WTC11 (cell line): ENCODE data around the gene ASIC1. TPM values are rescaled to one million over a fixed set of nuclear protein-coding genes. Genes with fewer than 3 reads are reported as not detected.

Experiments used
- ATAC-seq: fragments of 200-7000 bp; cut with Tn5 transposase; 2 replicates; pipeline ENCODE4 v1.10.0; 2021; ENCODE audit warnings: mild to moderate bottlenecking, moderate library complexity
- CTCF ChIA-PET: fragments of 300-600 bp; sonication (Branson Sonifier 250); formaldehyde crosslinking; loops from one replicate; lab custom pipeline; 2021; ENCODE audit warnings: antibody characterized with exemption; lab: Charles Lee
- POLR2A ChIA-PET: fragments of 350-600 bp; sonication (Branson Sonifier 250); formaldehyde crosslinking; loops from one replicate; lab custom pipeline; 2021; ENCODE audit warnings: antibody characterized with exemption; lab: Charles Lee
- DNase-seq: peaks from one replicate; pipeline ENCODE4 v3.0.0; 2021; ENCODE audit warnings: low spot score
- H3K27ac Mint-ChIP-seq: 2 replicates; pipeline ENCODE4 v1.8.0; 2021; ENCODE audit warnings: mixed read lengths
- H3K27me3 Mint-ChIP-seq: 2 replicates; pipeline ENCODE4 v1.8.0; 2021; ENCODE audit warnings: low read depth, mild to moderate bottlenecking, moderate library complexity, mixed read lengths
- H3K36me3 Mint-ChIP-seq: 2 replicates; pipeline ENCODE4 v1.8.0; 2021; ENCODE audit warnings: mixed read lengths
- H3K4me1 Mint-ChIP-seq: 2 replicates; pipeline ENCODE4 v1.8.0; 2022; ENCODE audit warnings: mixed read lengths
- H3K4me3 Mint-ChIP-seq: 2 replicates; pipeline ENCODE4 v1.8.0; 2021; ENCODE audit warnings: mild to moderate bottlenecking, moderate library complexity, mixed read lengths
- H3K9me3 Mint-ChIP-seq: 2 replicates; pipeline ENCODE4 v1.8.0; 2021; ENCODE audit warnings: mixed read lengths
- CBFB ChIP-seq: sonication (generic); formaldehyde crosslinking; IDR thresholded peaks from 2 replicates; pipeline ENCODE4 v1.8.1; 2022; ENCODE audit warnings: mild to moderate bottlenecking, low read depth, missing genetic modification reagents
- CREM ChIP-seq: sonication (generic); formaldehyde crosslinking; IDR thresholded peaks from 2 replicates; pipeline ENCODE4 v1.8.1; 2022; ENCODE audit warnings: mild to moderate bottlenecking, missing genetic modification reagents, moderate library complexity
- E2F5 ChIP-seq: sonication (generic); formaldehyde crosslinking; IDR thresholded peaks from 2 replicates; pipeline ENCODE4 v1.8.1; 2022; ENCODE audit warnings: mild to moderate bottlenecking, moderate library complexity, missing genetic modification reagents
- ETV6 ChIP-seq: sonication (generic); formaldehyde crosslinking; IDR thresholded peaks from 2 replicates; pipeline ENCODE4 v1.8.1; 2022; ENCODE audit warnings: mild to moderate bottlenecking, missing genetic modification reagents
- GABPB1 ChIP-seq: sonication (generic); formaldehyde crosslinking; IDR thresholded peaks from 2 replicates; pipeline ENCODE4 v1.8.1; 2023; ENCODE audit warnings: mild to moderate bottlenecking, missing genetic modification reagents
- GTF2I ChIP-seq: fragments of 250-450 bp; sonication (Bioruptor Pico); conservative IDR thresholded peaks from 2 replicates; pipeline ENCODE4 v1.4.0; 2021; ENCODE audit warnings: mild to moderate bottlenecking
- IRF1 ChIP-seq: sonication (generic); formaldehyde crosslinking; IDR thresholded peaks from 2 replicates; pipeline ENCODE4 v1.8.0; 2023; ENCODE audit warnings: missing genetic modification reagents
- MYBL2 ChIP-seq: sonication (generic); formaldehyde crosslinking; IDR thresholded peaks from 2 replicates; pipeline ENCODE4 v1.8.1; 2023; ENCODE audit warnings: mild to moderate bottlenecking, moderate library complexity, missing genetic modification reagents
- NR1H2 ChIP-seq: sonication (generic); formaldehyde crosslinking; IDR thresholded peaks from 2 replicates; pipeline ENCODE4 v1.9.0; 2021; ENCODE audit warnings: mild to moderate bottlenecking, moderate library complexity, missing genetic modification reagents
- OVOL2 ChIP-seq: fragments of 250-450 bp; sonication (Bioruptor Pico); IDR thresholded peaks from 2 replicates; pipeline ENCODE4 v1.9.0; 2021; ENCODE audit warnings: mild to moderate bottlenecking, borderline replicate concordance
- RELA ChIP-seq: sonication (generic); formaldehyde crosslinking; IDR thresholded peaks from 2 replicates; pipeline ENCODE4 v1.8.1; 2022; ENCODE audit warnings: missing genetic modification reagents, mild to moderate bottlenecking, borderline replicate concordance
- RORB ChIP-seq: fragments of 250-450 bp; sonication (Bioruptor Pico); IDR thresholded peaks from 2 replicates; pipeline ENCODE4 v1.9.0; 2021; ENCODE audit warnings: mild to moderate bottlenecking
- SP1 ChIP-seq: sonication (generic); formaldehyde crosslinking; conservative IDR thresholded peaks from 2 replicates; pipeline ENCODE4 v1.8.1; 2022; ENCODE audit warnings: missing genetic modification reagents
- TEAD1 ChIP-seq: sonication (generic); formaldehyde crosslinking; IDR thresholded peaks from 2 replicates; pipeline ENCODE4 v1.8.0; 2022; ENCODE audit warnings: mild to moderate bottlenecking, missing genetic modification reagents
- ZNF219 ChIP-seq: sonication (generic); formaldehyde crosslinking; IDR thresholded peaks from 2 replicates; pipeline ENCODE4 v1.8.0; 2023; ENCODE audit warnings: missing genetic modification reagents, mild to moderate bottlenecking, borderline replicate concordance
- ZNF532 ChIP-seq: fragments of 250-450 bp; sonication (Bioruptor Pico); IDR thresholded peaks from 2 replicates; pipeline ENCODE4 v1.9.0; 2021; ENCODE audit warnings: mild to moderate bottlenecking, borderline replicate concordance
- total RNA-seq: library from RNA; stranded (reverse); gene quantifications from 3 replicates; pipeline ENCODE4 v1.2.3, GENCODE V29; 2021
- TF ChIP-seq, protein P1 (sequence below): sonication (generic); formaldehyde crosslinking; IDR thresholded peaks from 2 replicates; pipeline ENCODE4 v1.8.0; 2022; ENCODE audit warnings: mild to moderate bottlenecking, missing genetic modification reagents
- TF ChIP-seq, protein P2 (sequence below): sonication (generic); formaldehyde crosslinking; IDR thresholded peaks from 2 replicates; pipeline ENCODE4 v1.8.1; 2023; ENCODE audit warnings: mild to moderate bottlenecking, missing genetic modification reagents
- TF ChIP-seq, protein P3 (sequence below): fragments of 250-450 bp; sonication (Bioruptor Pico); IDR thresholded peaks from 2 replicates; pipeline ENCODE4 v1.9.0; 2021; ENCODE audit warnings: moderate library complexity, mild to moderate bottlenecking, inconsistent platforms, borderline replicate concordance
- TF ChIP-seq, protein P4 (sequence below): sonication (generic); formaldehyde crosslinking; IDR thresholded peaks from 2 replicates; pipeline ENCODE4 v1.8.1; 2023; ENCODE audit warnings: mild to moderate bottlenecking, missing genetic modification reagents, borderline replicate concordance
- TF ChIP-seq, protein P5 (sequence below): sonication (generic); formaldehyde crosslinking; IDR thresholded peaks from 2 replicates; pipeline ENCODE4 v1.8.0; 2022; ENCODE audit warnings: mild to moderate bottlenecking, missing genetic modification reagents

The ASIC1 gene
- total RNA-seq, 1 experiment from 2014 or later = 4.9 TPM

DNA sequence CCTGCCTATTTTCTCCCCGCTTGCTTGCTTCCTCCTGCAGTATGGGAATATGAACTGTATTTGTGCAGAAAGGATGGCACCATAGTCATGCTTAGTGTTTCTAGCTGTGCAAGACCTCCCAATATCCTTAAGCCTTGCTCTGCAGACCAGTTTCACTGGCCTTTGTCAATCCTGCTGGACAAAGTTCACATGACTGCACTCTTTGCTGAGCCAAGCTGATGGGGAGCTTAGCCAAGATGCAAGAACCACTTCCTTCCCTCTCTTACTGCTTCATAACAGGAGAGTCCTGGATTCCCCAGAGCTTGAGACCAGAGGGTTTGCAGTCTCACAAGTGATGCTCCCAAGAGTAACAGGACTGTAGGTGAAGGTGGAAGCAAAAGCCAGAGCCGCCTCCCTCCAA, 3.8 kb downstream of the ASIC1 start:
- no peak overlapping the region for H3K27ac Mint-ChIP-seq
- peaks cover 49% of the 10 kb centered on the region for H3K27me3 Mint-ChIP-seq
- TF ChIP-seq ETV6 (CRISPR knock-in tag) = no peak
- no peak for TF ChIP-seq RORB (CRISPR knock-in tag)
- TF ChIP-seq, protein P1, sequence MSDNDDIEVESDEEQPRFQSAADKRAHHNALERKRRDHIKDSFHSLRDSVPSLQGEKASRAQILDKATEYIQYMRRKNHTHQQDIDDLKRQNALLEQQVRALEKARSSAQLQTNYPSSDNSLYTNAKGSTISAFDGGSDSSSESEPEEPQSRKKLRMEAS (CRISPR knock-in tag) = no peak
- TF ChIP-seq GABPB1 = no peak
- TF ChIP-seq, protein P2, sequence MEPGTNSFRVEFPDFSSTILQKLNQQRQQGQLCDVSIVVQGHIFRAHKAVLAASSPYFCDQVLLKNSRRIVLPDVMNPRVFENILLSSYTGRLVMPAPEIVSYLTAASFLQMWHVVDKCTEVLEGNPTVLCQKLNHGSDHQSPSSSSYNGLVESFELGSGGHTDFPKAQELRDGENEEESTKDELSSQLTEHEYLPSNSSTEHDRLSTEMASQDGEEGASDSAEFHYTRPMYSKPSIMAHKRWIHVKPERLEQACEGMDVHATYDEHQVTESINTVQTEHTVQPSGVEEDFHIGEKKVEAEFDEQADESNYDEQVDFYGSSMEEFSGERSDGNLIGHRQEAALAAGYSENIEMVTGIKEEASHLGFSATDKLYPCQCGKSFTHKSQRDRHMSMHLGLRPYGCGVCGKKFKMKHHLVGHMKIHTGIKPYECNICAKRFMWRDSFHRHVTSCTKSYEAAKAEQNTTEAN (CRISPR knock-in tag) = no peak
- no peak for TF ChIP-seq CREM (CRISPR knock-in tag)
- TF ChIP-seq, protein P3, sequence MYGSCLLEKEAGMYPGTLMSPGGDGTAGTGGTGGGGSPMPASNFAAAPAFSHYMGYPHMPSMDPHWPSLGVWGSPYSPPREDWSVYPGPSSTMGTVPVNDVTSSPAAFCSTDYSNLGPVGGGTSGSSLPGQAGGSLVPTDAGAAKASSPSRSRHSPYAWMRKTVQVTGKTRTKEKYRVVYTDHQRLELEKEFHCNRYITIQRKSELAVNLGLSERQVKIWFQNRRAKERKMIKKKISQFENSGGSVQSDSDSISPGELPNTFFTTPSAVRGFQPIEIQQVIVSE (CRISPR knock-in tag) = no peak
- no peak for TF ChIP-seq IRF1 (CRISPR knock-in tag)
- TF ChIP-seq OVOL2 (CRISPR knock-in tag) = no peak
- TF ChIP-seq CBFB (CRISPR knock-in tag) = no peak
- TF ChIP-seq GTF2I (CRISPR knock-in tag) = no peak
- TF ChIP-seq ZNF219 (CRISPR knock-in tag) = no peak
- no peak for TF ChIP-seq RELA (CRISPR knock-in tag)
- no peak for TF ChIP-seq NR1H2 (CRISPR knock-in tag)
- TF ChIP-seq SP1 (CRISPR knock-in tag) = no peak
- TF ChIP-seq, protein P4, sequence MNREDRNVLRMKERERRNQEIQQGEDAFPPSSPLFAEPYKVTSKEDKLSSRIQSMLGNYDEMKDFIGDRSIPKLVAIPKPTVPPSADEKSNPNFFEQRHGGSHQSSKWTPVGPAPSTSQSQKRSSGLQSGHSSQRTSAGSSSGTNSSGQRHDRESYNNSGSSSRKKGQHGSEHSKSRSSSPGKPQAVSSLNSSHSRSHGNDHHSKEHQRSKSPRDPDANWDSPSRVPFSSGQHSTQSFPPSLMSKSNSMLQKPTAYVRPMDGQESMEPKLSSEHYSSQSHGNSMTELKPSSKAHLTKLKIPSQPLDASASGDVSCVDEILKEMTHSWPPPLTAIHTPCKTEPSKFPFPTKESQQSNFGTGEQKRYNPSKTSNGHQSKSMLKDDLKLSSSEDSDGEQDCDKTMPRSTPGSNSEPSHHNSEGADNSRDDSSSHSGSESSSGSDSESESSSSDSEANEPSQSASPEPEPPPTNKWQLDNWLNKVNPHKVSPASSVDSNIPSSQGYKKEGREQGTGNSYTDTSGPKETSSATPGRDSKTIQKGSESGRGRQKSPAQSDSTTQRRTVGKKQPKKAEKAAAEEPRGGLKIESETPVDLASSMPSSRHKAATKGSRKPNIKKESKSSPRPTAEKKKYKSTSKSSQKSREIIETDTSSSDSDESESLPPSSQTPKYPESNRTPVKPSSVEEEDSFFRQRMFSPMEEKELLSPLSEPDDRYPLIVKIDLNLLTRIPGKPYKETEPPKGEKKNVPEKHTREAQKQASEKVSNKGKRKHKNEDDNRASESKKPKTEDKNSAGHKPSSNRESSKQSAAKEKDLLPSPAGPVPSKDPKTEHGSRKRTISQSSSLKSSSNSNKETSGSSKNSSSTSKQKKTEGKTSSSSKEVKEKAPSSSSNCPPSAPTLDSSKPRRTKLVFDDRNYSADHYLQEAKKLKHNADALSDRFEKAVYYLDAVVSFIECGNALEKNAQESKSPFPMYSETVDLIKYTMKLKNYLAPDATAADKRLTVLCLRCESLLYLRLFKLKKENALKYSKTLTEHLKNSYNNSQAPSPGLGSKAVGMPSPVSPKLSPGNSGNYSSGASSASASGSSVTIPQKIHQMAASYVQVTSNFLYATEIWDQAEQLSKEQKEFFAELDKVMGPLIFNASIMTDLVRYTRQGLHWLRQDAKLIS (CRISPR knock-in tag) = no peak
- TF ChIP-seq E2F5 (CRISPR knock-in tag) = no peak
- TF ChIP-seq, all 79 proteins: peak for 0
- Mint-ChIP-seq H3K9me3 (no peaks in the 10 kb centered on the region), H3K4me3 (no peak overlapping the region), H3K36me3 (no peaks in the 10 kb centered on the region), H3K4me1 (peaks cover 10% of the 10 kb centered on the region)
- no peak for DNase-seq
- ATAC-seq = no peak
- POLR2A ChIA-PET = no interaction called here
- CTCF ChIA-PET = interaction anchor here (1.1 to 5.3 kb wide), 2 partner anchors 9 to 94 kb away, joined by 5 to 39 read pairs; no protein-coding TSS in a partner anchor

- Mint-ChIP-seq H3K27ac (no peak overlapping the region), H3K36me3 (no peaks in the 10 kb centered on the region), H3K4me1 (peaks cover under 1% of the 10 kb centered on the region), H3K4me3 (no peak overlapping the region), H3K9me3 (no peaks in the 10 kb centered on the region), H3K27me3 (peaks cover 39% of the 10 kb centered on the region)
- ATAC-seq (no peak), DNase-seq (no peak)
- ChIA-PET CTCF (interaction anchor here (1.2 to 10.9 kb wide), 5 partner anchors 8 to 195 kb away, joined by 3 to 219 read pairs (median 4); partner anchors contain the start of gene AQP6), POLR2A (no interaction called here)
- TF ChIP-seq MYBL2 = no peak
- TF ChIP-seq, protein P5, sequence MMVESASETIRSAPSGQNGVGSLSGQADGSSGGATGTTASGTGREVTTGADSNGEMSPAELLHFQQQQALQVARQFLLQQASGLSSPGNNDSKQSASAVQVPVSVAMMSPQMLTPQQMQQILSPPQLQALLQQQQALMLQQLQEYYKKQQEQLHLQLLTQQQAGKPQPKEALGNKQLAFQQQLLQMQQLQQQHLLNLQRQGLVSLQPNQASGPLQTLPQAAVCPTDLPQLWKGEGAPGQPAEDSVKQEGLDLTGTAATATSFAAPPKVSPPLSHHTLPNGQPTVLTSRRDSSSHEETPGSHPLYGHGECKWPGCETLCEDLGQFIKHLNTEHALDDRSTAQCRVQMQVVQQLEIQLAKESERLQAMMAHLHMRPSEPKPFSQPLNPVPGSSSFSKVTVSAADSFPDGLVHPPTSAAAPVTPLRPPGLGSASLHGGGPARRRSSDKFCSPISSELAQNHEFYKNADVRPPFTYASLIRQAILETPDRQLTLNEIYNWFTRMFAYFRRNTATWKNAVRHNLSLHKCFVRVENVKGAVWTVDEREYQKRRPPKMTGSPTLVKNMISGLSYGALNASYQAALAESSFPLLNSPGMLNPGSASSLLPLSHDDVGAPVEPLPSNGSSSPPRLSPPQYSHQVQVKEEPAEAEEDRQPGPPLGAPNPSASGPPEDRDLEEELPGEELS = no peak
- no peak for TF ChIP-seq ZNF532 (CRISPR knock-in tag)
- no peak for TF ChIP-seq TEAD1
These were observed 4.7 kb downstream of the ASIC1 start for GRCh38 chr12:50061946-50062686.
